Measurements from ENCODE around the gene YLPM1. TPM values are rescaled to one million over a fixed set of nuclear protein-coding genes. Genes with fewer than 3 reads are reported as not detected.

The YLPM1 gene
- total and polyA plus RNA-seq, 11 donors, result 15.0 to 48.1 (median 25.5) TPM

DNA sequence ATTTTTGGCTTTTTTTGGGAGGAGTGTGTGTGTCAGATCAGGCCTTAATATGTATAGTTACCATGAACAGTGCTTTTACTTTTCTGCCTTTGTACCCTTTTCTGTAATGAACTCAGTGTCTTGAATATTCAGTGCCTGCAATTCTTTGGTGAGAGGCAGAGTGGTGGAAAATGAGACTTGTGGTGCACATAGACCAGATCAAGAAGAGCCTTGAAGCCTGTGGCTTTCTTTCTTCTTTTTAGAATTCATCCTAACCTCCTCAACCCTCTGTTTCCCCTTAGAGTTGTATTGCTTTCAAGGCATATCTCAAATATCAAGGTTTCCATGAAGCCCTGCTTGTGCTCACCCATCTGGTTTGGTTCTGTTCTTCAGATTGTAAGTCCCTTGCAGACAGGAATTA is 2.6 kb downstream of the YLPM1 start:
- TF ChIP-seq POLR2A (IDR thresholded peaks at IDR 0.05), result no peak
- TF ChIP-seq, protein P1, sequence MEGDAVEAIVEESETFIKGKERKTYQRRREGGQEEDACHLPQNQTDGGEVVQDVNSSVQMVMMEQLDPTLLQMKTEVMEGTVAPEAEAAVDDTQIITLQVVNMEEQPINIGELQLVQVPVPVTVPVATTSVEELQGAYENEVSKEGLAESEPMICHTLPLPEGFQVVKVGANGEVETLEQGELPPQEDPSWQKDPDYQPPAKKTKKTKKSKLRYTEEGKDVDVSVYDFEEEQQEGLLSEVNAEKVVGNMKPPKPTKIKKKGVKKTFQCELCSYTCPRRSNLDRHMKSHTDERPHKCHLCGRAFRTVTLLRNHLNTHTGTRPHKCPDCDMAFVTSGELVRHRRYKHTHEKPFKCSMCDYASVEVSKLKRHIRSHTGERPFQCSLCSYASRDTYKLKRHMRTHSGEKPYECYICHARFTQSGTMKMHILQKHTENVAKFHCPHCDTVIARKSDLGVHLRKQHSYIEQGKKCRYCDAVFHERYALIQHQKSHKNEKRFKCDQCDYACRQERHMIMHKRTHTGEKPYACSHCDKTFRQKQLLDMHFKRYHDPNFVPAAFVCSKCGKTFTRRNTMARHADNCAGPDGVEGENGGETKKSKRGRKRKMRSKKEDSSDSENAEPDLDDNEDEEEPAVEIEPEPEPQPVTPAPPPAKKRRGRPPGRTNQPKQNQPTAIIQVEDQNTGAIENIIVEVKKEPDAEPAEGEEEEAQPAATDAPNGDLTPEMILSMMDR (IDR thresholded peaks at IDR 0.05), result no peak
- intact Hi-C loops (cut with DNase I), result loop anchor here in 3 of 10 donors (10.0 kb wide), 1 partner anchor 51 kb away; the partner anchor contains the start of genes AREL1 (in 3 of the 3) and FCF1 (in 3 of the 3)
- ATAC-seq (no peak), DNase-seq (no peak)
- Histone ChIP-seq H3K4me3 (peak overlapping the region in 9 of 12 donors; percentile 87 to 100 (median 97)), H3K36me3 (peaks cover 0 to 3% (median 0%) of the 10 kb centered on the region in 9 donors), H3K27ac (no peak overlapping the region), H3K27me3 (no peaks in the 10 kb centered on the region), H3K9me3 (no peaks in the 10 kb centered on the region), H3K4me1 (peaks cover 0 to 49% (median 39%) of the 10 kb centered on the region in 12 donors)

DNA sequence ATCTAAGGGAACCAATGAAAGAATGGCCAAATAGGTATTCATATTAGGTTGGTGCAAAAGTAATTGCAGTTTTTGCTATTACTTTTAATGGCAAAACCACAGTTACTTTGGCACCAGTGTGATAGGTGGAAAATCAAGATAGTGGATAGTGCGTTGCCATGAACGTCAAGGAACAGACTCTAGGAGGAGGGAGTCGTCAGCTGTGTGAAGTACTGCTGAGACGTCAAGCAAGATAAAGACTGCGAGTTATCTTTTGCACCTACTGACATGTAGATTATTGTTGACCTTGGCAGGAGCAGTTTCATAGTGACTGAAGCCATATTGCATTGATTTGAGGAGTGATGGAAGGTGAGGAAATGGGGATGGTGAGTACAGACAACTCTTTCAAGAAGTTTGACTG is 8.3 kb downstream of the YLPM1 start:
- intact Hi-C loops (cut with DNase I), result loop anchor here in 1 of 10 donors (10.0 kb wide), 1 partner anchor 167 kb away; no protein-coding TSS in a partner anchor
- H3K4me1 ChIP-seq, result peaks cover 0 to 30% (median 17%) of the 10 kb centered on the region in 12 donors
- no peak for TF ChIP-seq POLR2A (IDR thresholded peaks at IDR 0.05)
- TF ChIP-seq, protein P1 (IDR thresholded peaks at IDR 0.05), result no peak
- WGBS, 4 donors, result 41 to 51% (median 44%) methylated on average over 5 of the region's 5 CpGs
- H3K27me3 ChIP-seq, result no peaks in the 10 kb centered on the region
- no peak for DNase-seq
- peak in 2 of 4 donors; percentile 60 to 71 for ATAC-seq
- H3K9me3 ChIP-seq, result no peaks in the 10 kb centered on the region
- no peak overlapping the region for H3K4me3 ChIP-seq
- peaks cover 0 to 19% (median 4%) of the 10 kb centered on the region in 9 donors for H3K36me3 ChIP-seq
- no peak overlapping the region for H3K27ac ChIP-seq

- H3K27me3 ChIP-seq, result no peaks in the 10 kb centered on the region
- H3K27ac ChIP-seq, result peak overlapping the region in 9 of 12 donors; percentile 22 to 84 (median 65)
Measured at GRCh38 chr14:74784634-74785033, 21.5 kb downstream of the YLPM1 start.

DNA sequence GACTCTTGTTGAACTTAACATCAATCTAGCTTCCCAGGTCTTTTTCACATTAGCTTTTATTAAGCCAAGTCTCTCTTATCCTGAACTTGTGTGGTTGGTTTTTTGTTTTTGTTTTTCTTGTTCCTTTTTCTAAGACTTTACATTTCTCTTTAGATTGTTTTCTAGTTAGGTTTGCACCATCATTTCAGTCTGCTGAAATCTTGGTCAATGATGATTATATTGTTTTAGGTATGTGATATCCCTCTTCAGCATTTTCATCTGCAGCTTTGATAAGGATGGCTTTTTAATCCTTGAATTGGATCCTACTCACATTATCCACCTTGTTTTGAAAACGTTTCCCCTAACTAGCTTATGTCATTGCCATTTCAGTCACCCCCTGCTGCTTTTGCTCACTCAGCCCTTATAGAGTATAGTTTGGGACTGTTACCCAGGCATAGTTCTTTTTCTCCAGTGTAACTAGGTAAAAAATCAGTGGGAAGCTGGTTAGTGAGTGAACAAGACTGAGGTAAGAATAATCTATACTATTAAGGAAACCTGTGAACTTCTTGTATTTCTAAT is 22.0 kb downstream of the YLPM1 start:
- WGBS, 4 donors, result 22 to 31% (median 24%) methylated on average over 1 of the region's 1 CpG
- no peaks in the 10 kb centered on the region for H3K27me3 ChIP-seq
- peaks cover 0 to 19% (median 2%) of the 10 kb centered on the region in 12 donors for H3K4me1 ChIP-seq
- peaks cover 0 to 86% (median 70%) of the 10 kb centered on the region in 9 donors for H3K36me3 ChIP-seq
- peak in 1 of 4 donors; percentile 46 for ATAC-seq
- intact Hi-C loops (cut with DNase I), result no loop called here
- H3K4me3 ChIP-seq, result no peak overlapping the region
- H3K9me3 ChIP-seq, result no peaks in the 10 kb centered on the region
- peak overlapping the region in 9 of 12 donors; percentile 22 to 84 (median 65) for H3K27ac ChIP-seq
- TF ChIP-seq, protein P1 (IDR thresholded peaks at IDR 0.05), result no peak
- no peak for TF ChIP-seq POLR2A (IDR thresholded peaks at IDR 0.05)
- no peak for DNase-seq

More at GRCh38 chr14:74784634-74785033, 21.5 kb downstream of the YLPM1 start:
- H3K4me1 ChIP-seq, result peaks cover 0 to 19% (median 2%) of the 10 kb centered on the region in 12 donors
- H3K36me3 ChIP-seq, result peaks cover 0 to 91% (median 73%) of the 10 kb centered on the region in 9 donors
- no peak overlapping the region for H3K4me3 ChIP-seq
- H3K9me3 ChIP-seq, result no peaks in the 10 kb centered on the region
- intact Hi-C loops (cut with DNase I), result no loop called here
- TF ChIP-seq POLR2A (IDR thresholded peaks at IDR 0.05), result no peak
- TF ChIP-seq, protein P1 (IDR thresholded peaks at IDR 0.05), result no peak
- DNase-seq (no peak), ATAC-seq (peak; percentile 78 to 95 (median 84))
